H1 (cell line): Measurements from ENCODE around the gene DSG2. TPM values are rescaled to one million over a fixed set of nuclear protein-coding genes. Genes with fewer than 3 reads are reported as not detected.

ENCODE experiments used
- MAX ChIP-seq: IDR thresholded peaks from 2 replicates; pipeline ENCODE4 v1.6.1; 2012; ENCODE audit warnings: inconsistent platforms
- RAD21 ChIP-seq, 2 experiments: IDR thresholded peaks in 1 of 2; conservative IDR thresholded peaks in 1 of 2; 2 replicates each; pipeline ENCODE4 v1.6.1; 2011; ENCODE audit warnings: low read depth in 2 of 2, low read length in 2 of 2, improper control_type of control experiment in 1 of 2, inconsistent platforms in 1 of 2, mild to moderate bottlenecking in 1 of 2, moderate library complexity in 1 of 2
- SUZ12 ChIP-seq: fragments of 200-600 bp; sonication (generic); IDR thresholded peaks from 2 replicates; pipeline ENCODE4 v1.6.1; 2012; ENCODE audit warnings: mild to moderate bottlenecking, inconsistent platforms, low read length, moderate library complexity, mixed read lengths
- polyA plus RNA-seq, 7 experiments: library from polyadenylated mRNA; depleted of rRNA in 3 of 7; stranded (reverse) in 5 of 7; unstranded in 2 of 7; fragments of >200 nt in 5 of 7; fragments of 200-250 nt in 2 of 7; gene quantifications; 1 replicate in 5 of 7; 2 replicates in 1 of 7; 4 replicates in 1 of 7; pipeline versions ENCODE4 v1.2.1 to v1.2.3, GENCODE V29; 2011 to 2013; ENCODE audit warnings: missing spikeins in 2 of 7, mixed read lengths in 2 of 7
- total RNA-seq: library from RNA; stranded (reverse); fragmentation: NEBNext Ultra II Directional; extraction: Animal tissue kit (Norgen Biotek cat#: 25700); gene quantifications from 2 replicates; pipeline ENCODE4 v1.2.1, GENCODE V29; 2021
- TF ChIP-seq, protein P1 (sequence below): IDR thresholded peaks from 2 replicates; pipeline ENCODE4 v1.6.1; 2012; ENCODE audit warnings: low read length, inconsistent platforms

DSG2 gene
- total and polyA plus RNA-seq, 2 of the 8 experiments (the other 6 are each of a cell fraction or from before 2014, with no cell fraction given), result 60.1 to 144 TPM

- TF ChIP-seq RAD21 (IDR thresholded peaks at IDR 0.05 in 1 of 2, conservative IDR thresholded peaks at IDR 0.05 in 1 of 2; ENCODE audit: low read depth in 2 of 2, low read length in 2 of 2), result no peak
- TF ChIP-seq, protein P1, sequence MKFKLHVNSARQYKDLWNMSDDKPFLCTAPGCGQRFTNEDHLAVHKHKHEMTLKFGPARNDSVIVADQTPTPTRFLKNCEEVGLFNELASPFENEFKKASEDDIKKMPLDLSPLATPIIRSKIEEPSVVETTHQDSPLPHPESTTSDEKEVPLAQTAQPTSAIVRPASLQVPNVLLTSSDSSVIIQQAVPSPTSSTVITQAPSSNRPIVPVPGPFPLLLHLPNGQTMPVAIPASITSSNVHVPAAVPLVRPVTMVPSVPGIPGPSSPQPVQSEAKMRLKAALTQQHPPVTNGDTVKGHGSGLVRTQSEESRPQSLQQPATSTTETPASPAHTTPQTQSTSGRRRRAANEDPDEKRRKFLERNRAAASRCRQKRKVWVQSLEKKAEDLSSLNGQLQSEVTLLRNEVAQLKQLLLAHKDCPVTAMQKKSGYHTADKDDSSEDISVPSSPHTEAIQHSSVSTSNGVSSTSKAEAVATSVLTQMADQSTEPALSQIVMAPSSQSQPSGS, result no peak
- no peak for TF ChIP-seq SUZ12
- no peak for TF ChIP-seq MAX
Measured at GRCh38 chr18:31504455-31505147, 6.6 kb downstream of the DSG2 start (continued).
